Body of pancreas (tissue), 4 donors: ENCODE data around the gene CCDC12. TPM values are rescaled to one million over a fixed set of nuclear protein-coding genes. Genes with fewer than 3 reads are reported as not detected.
"Not testable (repeated sequence)": the region's sequence is repeated elsewhere in the genome, so short reads cannot be mapped to it uniquely, and the experiment has no call there.

Source experiments
- ATAC-seq: fragments of 150-250 bp; one replicate; pipeline ENCODE4 v1.9.1; 2016
- DNase-seq, 4 donors: peaks; one replicate each; pipeline ENCODE4 v3.0.0-alpha.2; 2019
- H3K27ac ChIP-seq, 4 donors: fragments of 200-600 bp; sonication (generic); 1 replicate in 3 of 4; 2 replicates in 1 of 4; pipeline versions ENCODE4 v1.5.1 to v1.6.1; 2016 to 2019; ENCODE audit warnings: mild to moderate bottlenecking in 1 of 4, mixed read lengths in 1 of 4, moderate library complexity in 1 of 4
- H3K27me3 ChIP-seq, 2 donors: fragments of 200-600 bp; sonication (generic); one replicate each; pipeline ENCODE4 v1.6.0; 2016; ENCODE audit warnings: mild to moderate bottlenecking in 1 of 2
- H3K36me3 ChIP-seq, 2 donors: fragments of 200-600 bp; sonication (generic); replicated peaks in 1 of 2; 2 replicates each; pipeline ENCODE4 v1.5.1; 2016; ENCODE audit warnings: low read depth in 2 of 2; ENCODE audit not compliant: insufficient read depth in 1 of 2
- H3K4me1 ChIP-seq: fragments of 200-600 bp; sonication (generic); one replicate; pipeline ENCODE4 v1.6.0; 2016
- H3K4me3 ChIP-seq, 2 donors: fragments of 200-600 bp; sonication (generic); 1 replicate in 1 of 2; 2 replicates in 1 of 2; pipeline ENCODE4 v1.5.1; 2016 to 2019
- H3K9me3 ChIP-seq, 3 donors: fragments of 200-600 bp; sonication (generic); 1 replicate in 2 of 3; 2 replicates in 1 of 3; pipeline ENCODE4 v1.5.1; 2016
- POLR2A ChIP-seq, 3 donors: fragments of 450-650 bp; IDR thresholded peaks; one replicate each; pipeline ENCODE4 v1.6.1; 2016; ENCODE audit warnings: antibody characterized with exemption in 3 of 3, mild to moderate bottlenecking in 2 of 3
- WGBS, 2 donors: methylation state at CpG; one replicate each; pipeline ENCODE4 v1.1.5; 2017; 5-methylcytosine and 5-hydroxymethylcytosine counted together
- intact Hi-C: fragments of 100-400 bp; cut with DNase I; formaldehyde crosslinking; loops from one replicate; pipeline ENCODE4 v1.15.1; 2023
- total RNA-seq, 2 donors: library from RNA; depleted of rRNA; stranded (reverse); fragments of >200 nt; gene quantifications; one replicate each; pipeline ENCODE4 v1.1.0, GENCODE V29; 2016
- TF ChIP-seq, protein P1 (sequence below), 7 experiments: fragments of 450-650 bp in 4 of 7; fragments of 200-600 bp in 3 of 7; sonication (generic) in 3 of 7; IDR thresholded peaks; one replicate each; pipeline ENCODE4 v1.5.1; 2016 to 2019; ENCODE audit warnings: antibody characterized with exemption in 7 of 7

CCDC12 gene
- total RNA-seq, 2 donors from 2014 or later = 25.4 to 67.2 TPM

- WGBS, 2 donors = 9% methylated on average over 3 of the region's 3 CpGs
- Histone ChIP-seq H3K4me3 (no peak overlapping the region), H3K4me1 (peaks cover 94% of the 10 kb centered on the region), H3K27ac (peak overlapping the region; percentile 73 to 81 (median 78)), H3K36me3 (no peaks in the 10 kb centered on the region), H3K27me3 (no peaks in the 10 kb centered on the region), H3K9me3 (no peaks in the 10 kb centered on the region)
- intact Hi-C loops = no loop called here
- peak in 1 of 3 donors; percentile 24 for TF ChIP-seq POLR2A (IDR thresholded peaks at IDR 0.05)
- TF ChIP-seq, protein P1, sequence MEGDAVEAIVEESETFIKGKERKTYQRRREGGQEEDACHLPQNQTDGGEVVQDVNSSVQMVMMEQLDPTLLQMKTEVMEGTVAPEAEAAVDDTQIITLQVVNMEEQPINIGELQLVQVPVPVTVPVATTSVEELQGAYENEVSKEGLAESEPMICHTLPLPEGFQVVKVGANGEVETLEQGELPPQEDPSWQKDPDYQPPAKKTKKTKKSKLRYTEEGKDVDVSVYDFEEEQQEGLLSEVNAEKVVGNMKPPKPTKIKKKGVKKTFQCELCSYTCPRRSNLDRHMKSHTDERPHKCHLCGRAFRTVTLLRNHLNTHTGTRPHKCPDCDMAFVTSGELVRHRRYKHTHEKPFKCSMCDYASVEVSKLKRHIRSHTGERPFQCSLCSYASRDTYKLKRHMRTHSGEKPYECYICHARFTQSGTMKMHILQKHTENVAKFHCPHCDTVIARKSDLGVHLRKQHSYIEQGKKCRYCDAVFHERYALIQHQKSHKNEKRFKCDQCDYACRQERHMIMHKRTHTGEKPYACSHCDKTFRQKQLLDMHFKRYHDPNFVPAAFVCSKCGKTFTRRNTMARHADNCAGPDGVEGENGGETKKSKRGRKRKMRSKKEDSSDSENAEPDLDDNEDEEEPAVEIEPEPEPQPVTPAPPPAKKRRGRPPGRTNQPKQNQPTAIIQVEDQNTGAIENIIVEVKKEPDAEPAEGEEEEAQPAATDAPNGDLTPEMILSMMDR (IDR thresholded peaks at IDR 0.05) = no peak
- peak; percentile 75 to 91 (median 81) for DNase-seq
- peak; percentile 89 for ATAC-seq
Measured at GRCh38 chr3:46970391-46971091, 6.0 kb downstream of the CCDC12 start.

- Histone ChIP-seq H3K9me3 (no peaks in the 10 kb centered on the region), H3K4me3 (no peak overlapping the region), H3K36me3 (no peaks in the 10 kb centered on the region), H3K27ac (peak overlapping the region in 3 of 4 donors; percentile 78 to 81 (median 79)), H3K4me1 (peaks cover 85% of the 10 kb centered on the region), H3K27me3 (no peaks in the 10 kb centered on the region)
- 20 to 36% methylated on average over 8 to 9 of the region's 9 CpGs for WGBS, 2 donors
- TF ChIP-seq, protein P1 (IDR thresholded peaks at IDR 0.05) = no peak
- TF ChIP-seq POLR2A (IDR thresholded peaks at IDR 0.05) = no peak
- DNase-seq (no peak), ATAC-seq (no peak)
- intact Hi-C loops = no loop called here
Measured at GRCh38 chr3:46968783-46969428, 7.6 kb downstream of the CCDC12 start.

GRCh38 chr3:46966811-46967210, 9.7 kb downstream of the CCDC12 start:
- peaks cover 75% of the 10 kb centered on the region for H3K4me1 ChIP-seq
- WGBS, 2 donors = 76 to 81% methylated on average over 5 of the region's 5 CpGs

GRCh38 chr3:46965151-46965550, 11.4 kb downstream of the CCDC12 start:
- Histone ChIP-seq H3K36me3 (no peaks in the 10 kb centered on the region), H3K27me3 (no peaks in the 10 kb centered on the region), H3K4me1 (peaks cover 75% of the 10 kb centered on the region), H3K9me3 (no peaks in the 10 kb centered on the region), H3K27ac (peak overlapping the region in 3 of 4 donors; percentile 15 to 66 (median 56)), H3K4me3 (no peak overlapping the region)
- DNase-seq (peak in 1 of 4 donors; percentile 63), ATAC-seq (no peak)
- intact Hi-C loops = no loop called here
- 58% methylated on average over 5 to 6 of the region's 6 CpGs for WGBS, 2 donors
- TF ChIP-seq, protein P1 (IDR thresholded peaks at IDR 0.05) = no peak
- no peak for TF ChIP-seq POLR2A (IDR thresholded peaks at IDR 0.05)

More at GRCh38 chr3:46966811-46967210, 9.7 kb downstream of the CCDC12 start:
- no peaks in the 10 kb centered on the region for H3K36me3 ChIP-seq
- no peak overlapping the region for H3K4me3 ChIP-seq
- ATAC-seq (no peak), DNase-seq (no peak)
- H3K27me3 ChIP-seq = no peaks in the 10 kb centered on the region
- intact Hi-C loops = no loop called here
- no peak for TF ChIP-seq POLR2A (IDR thresholded peaks at IDR 0.05)
- TF ChIP-seq, protein P1 (IDR thresholded peaks at IDR 0.05) = no peak
- H3K9me3 ChIP-seq = no peaks in the 10 kb centered on the region
- peak overlapping the region in 3 of 4 donors; percentile 39 to 81 (median 48) for H3K27ac ChIP-seq

GRCh38 chr3:46964038-46964590, 12.4 kb downstream of the CCDC12 start:
- H3K27ac ChIP-seq, H3K9me3 ChIP-seq, H3K4me3 ChIP-seq, intact Hi-C loops, ATAC-seq, H3K36me3 ChIP-seq, DNase-seq, H3K27me3 ChIP-seq: not testable (repeated sequence)
- peaks cover 75% of the 10 kb centered on the region for H3K4me1 ChIP-seq
- 80 to 92% methylated on average over 6 to 8 of the region's 36 CpGs for WGBS, 2 donors
